GM18951 (cell line): ENCODE measurements around the gene MYO5C.
"Not testable (repeated sequence)": the region's sequence is repeated elsewhere in the genome, so short reads cannot be mapped to it uniquely, and the experiment has no call there.

Experiments used
- POLR2A ChIP-seq: IDR thresholded peaks from 4 replicates; pipeline ENCODE4 v1.6.1; 2011; ENCODE audit warnings: mild to moderate bottlenecking; ENCODE audit not compliant: insufficient read length, insufficient read depth; ENCODE audit errors: extremely low read depth
- in situ Hi-C: fragments of 300-500 bp; cut with MboI; formaldehyde crosslinking; loops from one replicate; pipeline ENCODE4 v1.12.0; 2022; ENCODE audit warnings: low sequenced_read_pairs, mixed read lengths, inconsistent platforms; ENCODE audit not compliant: unreplicated experiment

The MYO5C gene

DNA sequence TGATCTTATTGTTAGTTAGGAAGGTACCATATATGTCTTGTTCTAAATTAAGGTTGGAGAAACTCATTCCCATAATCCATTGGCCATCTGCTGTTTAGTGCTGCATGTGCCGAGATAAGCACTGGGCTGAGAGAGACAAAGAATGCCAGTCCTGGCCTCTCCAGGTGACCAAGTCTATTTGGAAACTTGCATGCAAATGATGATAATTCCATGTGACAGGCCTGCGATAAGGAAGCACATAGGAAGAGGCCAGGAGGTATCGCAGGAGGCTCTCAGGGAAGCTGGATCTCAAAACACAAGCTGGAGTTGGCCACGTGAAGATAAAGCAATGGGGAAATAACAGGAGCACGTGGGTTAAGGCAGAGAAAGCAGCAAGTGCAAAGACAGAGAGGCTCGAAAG is 39.7 kb downstream of the MYO5C start:
- TF ChIP-seq POLR2A: no peak
- in situ Hi-C loops: no loop called here

DNA sequence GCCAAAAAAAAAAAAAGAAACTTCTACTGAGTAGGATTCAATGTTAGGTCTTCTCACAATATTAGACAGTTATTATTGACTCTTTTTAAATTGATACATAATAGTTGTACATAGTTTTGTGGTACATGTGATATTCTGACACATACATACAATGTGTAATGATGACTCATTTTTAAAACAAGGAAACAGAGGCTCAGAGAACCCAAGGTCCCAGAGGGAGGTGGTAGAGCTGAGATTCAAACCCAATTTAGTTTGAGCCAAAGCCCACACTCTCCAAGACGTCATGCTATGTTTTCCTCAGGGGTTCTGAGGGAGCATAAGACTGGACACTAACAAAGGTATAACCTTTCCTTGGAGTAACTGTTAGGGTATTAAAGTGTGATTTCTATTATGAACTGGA is 40.6 kb downstream of the MYO5C start:
- TF ChIP-seq POLR2A: no peak
- in situ Hi-C loops: no loop called here

DNA sequence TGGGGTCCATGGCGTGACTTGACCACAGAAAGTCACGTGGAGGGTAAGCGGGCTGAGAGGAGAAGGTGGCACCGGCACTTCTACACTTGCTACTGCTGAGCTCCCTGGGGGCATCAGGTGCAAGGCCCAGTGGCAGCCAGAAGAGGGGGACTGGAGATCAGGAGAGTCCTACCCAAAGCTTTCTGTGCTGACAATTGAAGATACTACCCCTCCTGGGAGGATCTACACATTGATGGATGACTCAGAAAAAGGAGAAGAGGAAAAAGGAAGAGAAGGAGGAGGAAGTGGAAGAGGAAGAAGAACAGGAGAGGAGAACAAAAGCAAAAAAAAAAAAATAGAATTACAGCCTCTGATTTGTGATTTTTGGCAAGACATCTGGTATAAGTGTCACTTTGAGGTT is 41.2 kb downstream of the MYO5C start:
- TF ChIP-seq POLR2A: no peak
- in situ Hi-C loops: no loop called here

DNA sequence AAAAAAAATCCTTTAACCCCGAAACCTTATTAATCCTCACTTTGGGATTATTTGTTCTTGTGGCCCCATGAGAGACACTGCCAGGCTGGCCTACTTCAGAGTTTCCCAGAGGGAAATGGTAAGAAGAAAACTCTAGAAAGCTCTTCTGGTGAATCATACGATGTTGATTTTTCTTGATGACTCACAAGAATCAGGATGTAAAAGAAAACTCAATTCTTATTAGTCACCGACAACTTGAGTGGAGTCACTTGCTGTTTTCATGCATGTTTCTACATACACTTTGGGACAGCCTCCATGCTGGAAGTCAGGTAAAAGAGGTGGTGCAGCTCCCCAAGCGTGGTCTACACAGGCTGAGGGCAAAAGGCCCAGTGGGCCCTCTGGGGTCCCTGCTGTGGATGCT is 42.8 kb downstream of the MYO5C start:
- no peak for TF ChIP-seq POLR2A
- in situ Hi-C loops: no loop called here

DNA sequence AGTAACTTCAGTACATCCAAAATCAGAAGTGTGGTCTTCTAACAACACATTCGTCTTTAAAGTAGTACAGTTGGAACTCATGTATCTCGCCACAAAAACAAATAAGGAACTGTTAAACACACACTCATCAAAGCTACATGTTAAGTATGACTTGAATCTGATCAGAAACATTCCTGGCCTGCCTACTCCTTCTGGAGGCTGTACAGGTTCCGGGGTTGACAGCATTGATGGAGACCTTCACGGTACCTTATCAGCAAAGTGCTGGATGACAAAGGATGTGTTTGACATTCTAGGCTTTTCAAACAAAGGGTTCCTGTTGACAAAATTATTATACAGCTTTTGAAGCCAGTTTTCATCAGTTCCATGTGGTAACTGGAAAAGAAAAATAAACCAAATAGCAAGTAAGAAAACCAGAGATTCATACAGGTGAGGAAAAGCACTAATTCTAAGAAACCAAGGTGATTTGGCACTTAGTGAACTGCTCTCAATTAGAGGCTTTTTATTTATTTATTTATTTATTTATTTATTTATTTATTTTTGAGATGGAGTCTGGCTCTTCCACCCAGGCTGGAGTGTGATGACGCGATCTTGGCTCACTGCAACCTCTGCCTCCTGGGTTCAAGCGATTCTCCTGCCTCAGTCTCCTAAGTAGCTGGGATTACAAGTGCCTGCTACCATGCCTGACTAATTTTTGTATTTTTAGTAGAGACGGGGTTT is 44.3 kb downstream of the MYO5C start:
- in situ Hi-C loops: no loop called here
- no peak for TF ChIP-seq POLR2A

DNA sequence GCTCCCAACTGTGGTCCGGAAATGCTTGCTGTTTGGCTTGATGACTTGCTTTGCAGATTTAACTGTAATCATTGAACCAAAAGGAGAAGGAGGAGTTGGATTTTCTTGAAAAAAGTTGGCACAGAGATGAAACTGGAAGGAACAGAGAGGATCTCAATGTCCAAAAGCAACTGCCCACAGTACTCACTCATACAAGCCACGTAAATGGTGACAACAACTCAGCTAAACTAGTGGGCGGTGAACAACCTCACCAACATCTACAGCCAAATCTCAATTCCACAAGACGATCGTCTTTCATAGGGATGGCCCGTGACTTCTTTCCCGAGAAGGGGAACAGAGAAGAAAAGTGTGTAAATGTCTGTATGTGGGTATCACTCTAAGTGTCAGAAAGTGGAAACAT is 48.1 kb downstream of the MYO5C start:
- in situ Hi-C loops: loop anchor here (5.0 kb wide), 1 partner anchor 485 kb away; no protein-coding TSS in a partner anchor

DNA sequence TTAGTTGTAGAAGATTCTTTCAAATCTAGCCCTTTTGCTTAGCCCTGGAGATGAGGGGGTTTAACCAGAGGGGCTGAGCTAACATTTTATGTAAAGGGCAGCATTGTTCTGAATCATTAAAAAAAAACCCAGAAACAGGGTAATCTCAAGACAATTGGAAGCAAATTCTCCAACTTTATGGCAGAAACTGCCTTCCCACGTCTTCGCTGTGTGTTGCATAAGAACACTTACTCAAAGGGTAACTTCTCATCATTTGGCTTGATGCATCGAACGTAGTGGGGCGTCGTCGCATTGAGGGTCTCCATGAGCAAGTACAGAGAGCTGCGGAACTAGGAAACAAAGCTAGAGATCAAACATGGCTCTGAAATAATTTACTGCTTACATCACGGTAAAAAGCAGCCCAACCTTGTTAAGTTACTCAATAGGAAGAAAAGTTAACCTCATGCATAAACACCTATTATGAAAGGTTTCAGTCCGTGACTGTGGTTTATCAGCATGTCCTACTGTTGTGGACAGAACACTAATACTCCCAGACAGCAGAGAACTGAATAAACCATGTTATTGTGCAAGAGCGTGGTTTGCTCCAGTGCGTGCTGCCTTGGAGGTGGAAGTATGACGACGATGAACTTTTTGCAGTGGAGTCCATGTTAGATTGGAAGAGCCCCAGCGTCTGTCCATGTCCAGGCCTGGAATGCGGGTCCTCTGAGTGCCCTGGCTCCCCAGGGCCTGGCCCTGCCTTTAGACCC is 48.7 kb downstream of the MYO5C start:
- TF ChIP-seq POLR2A: no peak
- in situ Hi-C loops: loop anchor here (5.0 kb wide), 1 partner anchor 485 kb away; no protein-coding TSS in a partner anchor

More for the DNA sequence above, 48.1 kb downstream of the MYO5C start:
- TF ChIP-seq POLR2A: no peak

DNA sequence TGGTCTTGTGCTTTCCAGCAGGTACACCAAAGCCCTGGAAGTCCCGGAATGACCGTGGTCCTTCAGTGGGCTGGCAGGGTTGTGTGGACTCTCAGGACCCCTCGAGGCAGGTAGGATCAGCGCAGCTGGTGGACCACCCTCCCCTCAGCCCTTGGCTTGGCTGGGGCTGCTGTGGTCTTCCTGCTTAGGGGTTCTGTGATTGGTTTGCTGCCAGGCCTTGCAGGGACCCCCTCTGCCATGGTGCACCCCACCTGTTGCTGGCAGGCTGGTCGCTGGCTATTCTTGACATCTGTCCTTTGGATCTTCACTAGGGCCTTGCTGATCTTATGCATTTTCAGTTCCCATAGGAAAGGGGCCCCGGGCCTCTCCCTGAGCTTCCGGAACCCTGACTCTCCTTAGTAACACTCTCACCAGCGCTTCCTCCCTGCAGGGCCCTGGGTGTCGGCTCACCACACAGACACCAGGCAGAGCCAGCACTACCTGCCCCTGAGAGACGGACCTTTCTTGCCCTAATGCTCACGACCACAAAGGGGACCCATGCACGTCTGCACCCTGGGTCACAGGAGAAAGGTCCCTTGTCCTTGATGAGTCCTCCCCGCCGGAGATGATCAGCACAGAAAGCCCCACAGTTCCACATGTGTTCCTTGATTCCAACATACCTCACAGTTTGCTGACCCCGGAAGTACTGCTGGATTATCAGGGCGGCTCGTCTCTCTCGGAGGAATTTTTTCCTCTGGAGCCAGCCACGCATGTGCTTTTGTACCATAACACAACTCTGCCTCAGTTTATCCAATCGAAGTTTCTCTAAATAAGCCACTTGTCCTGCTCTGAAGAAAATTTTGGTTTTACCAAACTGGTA is 51.7 kb downstream of the MYO5C start:
- in situ Hi-C loops: no loop called here
- no peak for TF ChIP-seq POLR2A

DNA sequence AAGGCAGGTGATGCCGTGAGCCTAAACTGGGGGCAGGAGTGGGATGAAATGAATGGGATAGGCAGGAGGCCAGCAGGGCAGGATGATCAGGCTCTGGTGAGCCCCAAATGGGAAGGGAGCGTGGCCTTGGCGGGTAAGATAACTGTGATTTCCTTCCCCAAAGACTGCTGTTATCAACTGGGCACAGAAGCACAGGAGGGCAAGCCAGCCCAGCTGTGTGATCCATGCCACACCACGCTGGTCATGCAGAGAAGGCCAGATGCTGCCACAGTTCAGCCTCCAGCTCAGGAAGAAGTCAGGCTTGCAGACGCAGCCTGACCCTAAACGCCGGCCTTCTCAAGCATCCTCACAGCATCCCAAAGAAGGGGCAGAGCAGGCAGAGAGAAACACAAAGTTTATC is 52.3 kb downstream of the MYO5C start:
- in situ Hi-C loops: no loop called here
- TF ChIP-seq POLR2A: no peak

DNA sequence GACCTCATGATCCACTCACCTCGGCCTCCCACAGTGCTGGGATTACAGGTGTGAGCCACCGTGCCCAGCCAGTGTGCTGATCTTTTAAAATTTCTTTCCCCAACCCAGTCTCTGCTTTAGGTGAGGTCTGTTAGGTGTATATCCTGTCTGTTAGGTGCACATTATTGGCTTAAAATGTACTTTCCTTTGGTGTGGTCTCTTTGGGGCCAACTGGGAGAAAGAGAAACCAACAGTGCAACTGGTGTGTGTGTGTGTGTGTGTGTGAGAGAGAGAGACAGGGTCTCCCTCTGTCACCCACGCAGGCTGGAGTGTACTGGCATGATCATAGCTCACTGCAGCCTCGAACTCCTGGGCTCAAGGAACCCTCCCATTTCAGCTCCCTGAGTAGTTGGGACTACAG is 54.1 kb downstream of the MYO5C start:
- no peak for TF ChIP-seq POLR2A

DNA sequence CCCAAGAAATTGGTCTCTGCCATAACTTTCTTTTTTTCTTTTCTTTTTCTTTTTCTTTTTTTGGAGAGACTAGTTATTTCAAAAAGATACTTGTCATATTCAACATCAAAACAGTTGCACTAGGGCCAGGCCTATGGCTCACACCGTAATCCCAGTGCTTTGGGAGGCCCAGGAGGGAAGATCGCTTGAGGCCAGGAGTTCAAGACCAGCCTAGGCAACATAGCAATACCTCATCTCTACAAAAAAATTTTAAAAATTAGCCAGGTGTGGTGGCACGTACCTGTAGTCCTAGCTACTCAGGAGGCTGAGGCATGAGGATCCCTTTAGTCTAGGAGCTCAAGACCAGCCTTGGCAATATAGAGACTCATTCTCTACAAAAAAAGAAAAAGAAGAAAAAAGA is 55.4 kb downstream of the MYO5C start:
- in situ Hi-C loops: no loop called here
- TF ChIP-seq POLR2A: no peak

More for the DNA sequence above, 54.1 kb downstream of the MYO5C start:
- in situ Hi-C loops: no loop called here

DNA sequence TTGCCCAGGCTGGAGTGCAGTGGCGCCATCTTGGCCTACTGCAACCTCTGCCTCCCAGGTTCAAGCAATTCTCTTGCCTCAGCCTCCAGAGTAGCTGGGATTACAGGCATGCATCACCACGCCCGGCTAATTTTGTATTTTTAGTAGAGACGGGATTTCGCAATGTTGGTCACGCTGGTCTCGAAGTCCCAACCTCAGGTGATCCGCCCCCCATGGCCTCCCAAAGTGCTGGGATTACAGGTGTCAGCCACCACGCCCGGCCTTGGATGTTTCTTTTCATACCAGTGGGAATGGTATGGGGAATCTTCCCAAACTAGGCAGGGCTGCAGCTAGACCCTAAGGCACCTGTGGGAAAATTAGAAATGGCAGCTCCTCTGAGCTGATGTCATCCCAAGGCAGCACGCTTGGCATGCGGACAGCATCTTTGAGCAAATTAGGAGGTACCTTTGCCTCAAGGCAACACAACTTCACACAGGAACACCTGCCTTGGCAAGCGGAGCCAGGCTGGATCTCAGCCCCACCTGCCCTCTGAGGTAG is 56.5 kb downstream of the MYO5C start:
- in situ Hi-C loops: not testable (repeated sequence)

DNA sequence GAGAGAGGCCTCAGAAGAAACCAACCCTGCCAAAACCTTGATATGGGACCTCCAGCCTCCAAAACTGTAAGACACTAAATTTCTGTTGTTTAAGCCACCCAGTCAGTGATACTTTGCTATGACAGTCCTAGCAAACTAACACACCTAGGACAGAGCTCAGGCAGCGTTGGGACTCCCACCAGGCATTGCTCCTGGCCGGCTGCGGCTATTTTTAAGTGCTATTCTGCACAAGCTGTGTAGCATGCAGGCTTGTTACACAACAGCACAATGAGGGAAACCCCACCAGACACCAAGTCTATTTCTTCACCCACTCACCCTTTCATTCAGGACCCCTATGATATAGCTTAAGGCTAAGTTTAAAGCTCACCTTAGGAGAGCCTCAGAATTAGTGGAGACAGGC is 57.5 kb downstream of the MYO5C start:
- in situ Hi-C loops: no loop called here
- TF ChIP-seq POLR2A: no peak
